Small intestine (tissue), 4 donors: ENCODE measurements around the gene SEMA4A. TPM values are rescaled to one million over a fixed set of nuclear protein-coding genes. Genes with fewer than 3 reads are reported as not detected.

Source experiments
- polyA plus RNA-seq, 4 donors: library from polyadenylated mRNA; stranded (reverse) in 3 of 4; unstranded in 1 of 4; fragments of 200-250 nt in 3 of 4; fragments of 120-200 nt in 1 of 4; gene quantifications; one replicate each; pipeline versions ENCODE4 v1.2.1 to v1.2.3, GENCODE V29; 2013
- donor health status: healthy with polysubstance abuse.
- donor health status: Bipolar disorder and iron deficiency.
- donor health status: healthy.

SEMA4A gene
- polyA plus RNA-seq, 4 donors, result 0.89 to 7.7 (median 1.8) TPM

Other genes with a start within 250 kb of the SEMA4A start
- 10 to 100 TPM in 2 of 4 donors, 1 to 10 TPM in 2; 9.7 to 57.8 (median 11.7) TPM for gene RIT1, start 242.2 kb upstream of the SEMA4A start, polyA plus RNA-seq
- gene KHDC4, start 219.2 kb upstream of the SEMA4A start, polyA plus RNA-seq, result 10 to 100 TPM in 3 of 4 donors, 1 to 10 TPM in 1; 7.3 to 70.5 (median 22.3) TPM
- gene RXFP4, start 211.9 kb upstream of the SEMA4A start, polyA plus RNA-seq, result 1 to 10 TPM in 2 of 4 donors, under 1 TPM in 1, not detected in 1; 0.82 to 1.5 (median 1.3) TPM
- gene ARHGEF2, start 175.0 kb upstream of the SEMA4A start, polyA plus RNA-seq, result 10 to 100 TPM; 14.6 to 61.6 (median 38.2) TPM
- gene SSR2, start 132.6 kb upstream of the SEMA4A start, polyA plus RNA-seq, result 100 to 1,000 TPM; 133 to 316 (median 266) TPM
- gene UBQLN4, start 99.8 kb upstream of the SEMA4A start, polyA plus RNA-seq, result 10 to 100 TPM; 14.1 to 37.1 (median 20.4) TPM
- 100 to 1,000 TPM in 3 of 4 donors, 10 to 100 TPM in 1; 66.7 to 226 (median 148) TPM for gene LAMTOR2, start 98.8 kb upstream of the SEMA4A start, polyA plus RNA-seq
- 100 to 1,000 TPM; 140 to 216 (median 169) TPM for gene RAB25, start 92.4 kb upstream of the SEMA4A start, polyA plus RNA-seq
- gene MEX3A, start 71.1 kb upstream of the SEMA4A start, polyA plus RNA-seq, result 1 to 10 TPM in 2 of 4 donors, under 1 TPM in 2; under 0.01 to 5.6 (median 0.87) TPM
- gene LMNA, start 38.9 kb upstream of the SEMA4A start, polyA plus RNA-seq, result 100 to 1,000 TPM in 3 of 4 donors, 10 to 100 TPM in 1; 89.7 to 168 (median 105) TPM
- gene SLC25A44, start 40.5 kb downstream of the SEMA4A start, polyA plus RNA-seq, result 10 to 100 TPM; 13.4 to 46.6 (median 17.3) TPM
- 10 to 100 TPM; 53.5 to 65.9 (median 62.2) TPM for gene PMF1, start 59.4 kb downstream of the SEMA4A start, polyA plus RNA-seq
- gene BGLAP, start 88.6 kb downstream of the SEMA4A start, polyA plus RNA-seq, result 1 to 10 TPM in 1 of 4 donors, under 1 TPM in 1, not detected in 2; 0.48 to 3.9 TPM
- gene PAQR6, start 94.5 kb downstream of the SEMA4A start, polyA plus RNA-seq, result 1 to 10 TPM; 3.0 to 8.7 (median 5.5) TPM
- gene SMG5, start 129.2 kb downstream of the SEMA4A start, polyA plus RNA-seq, result 10 to 100 TPM; 30.0 to 57.0 (median 43.3) TPM
- gene TMEM79, start 130.7 kb downstream of the SEMA4A start, polyA plus RNA-seq, result 1 to 10 TPM; 2.2 to 8.3 (median 4.6) TPM
- 100 to 1,000 TPM in 1 of 4 donors, 10 to 100 TPM in 3; 30.7 to 263 (median 63.9) TPM for gene GLMP, start 142.1 kb downstream of the SEMA4A start, polyA plus RNA-seq
- gene VHLL, start 145.7 kb downstream of the SEMA4A start, polyA plus RNA-seq, result not detected
- 100 to 1,000 TPM; 113 to 187 (median 155) TPM for gene CCT3, start 184.7 kb downstream of the SEMA4A start, polyA plus RNA-seq
- gene TSACC, start 184.9 kb downstream of the SEMA4A start, polyA plus RNA-seq, result 1 to 10 TPM in 2 of 4 donors, under 1 TPM in 1, not detected in 1; 0.73 to 3.1 (median 1.0) TPM
- 10 to 100 TPM in 1 of 4 donors, 1 to 10 TPM in 2, under 1 TPM in 1; 0.27 to 55.2 (median 2.7) TPM for gene RHBG, start 215.6 kb downstream of the SEMA4A start, polyA plus RNA-seq